ENCODE data around the gene RHOC.
"Not testable (repeated sequence)": the region's sequence is repeated elsewhere in the genome, so short reads cannot be mapped to it uniquely, and the experiment has no call there.

Gene RHOC

GRCh38 chr1:112706505-112707220 lies at the start of gene RHOC:
TSS of gene RHOC (minus strand) at chr1:112707127. CDS start at chr1:112703799, 3,328 bp downstream.
- DNase-seq (ENCODE audit: low read depth): no peak

DNA sequence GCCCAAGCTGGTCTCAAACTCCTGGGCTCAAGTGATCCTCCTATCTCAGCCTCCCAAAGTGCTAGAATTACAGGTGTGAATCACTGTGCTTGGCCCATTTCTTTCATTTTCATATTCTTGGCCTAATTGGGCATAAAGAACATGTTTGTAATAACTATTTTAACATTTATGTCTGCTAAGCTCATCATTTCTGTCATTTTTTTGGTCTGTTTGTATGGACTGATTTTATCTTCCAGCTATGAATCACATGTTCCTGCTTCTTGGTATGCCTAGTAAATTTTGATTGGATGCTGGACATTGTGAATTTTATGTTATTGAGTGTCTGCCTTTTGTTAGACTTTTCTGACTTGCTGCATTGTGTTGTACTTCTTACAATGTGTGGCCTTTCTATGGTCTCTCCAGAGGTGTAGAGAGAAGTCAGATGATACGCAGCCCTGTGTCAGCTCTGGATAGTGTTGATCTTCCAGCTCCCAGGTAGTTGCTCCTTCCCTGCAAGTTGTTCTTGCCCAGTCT lies 47.2 kb upstream of the RHOC start:
- no peak for DNase-seq (ENCODE audit: low read depth)

GRCh38 chr1:112748396-112748795 lies 41.5 kb upstream of the RHOC start:
- DNase-seq (ENCODE audit: low read depth): no peak

GRCh38 chr1:112744009-112744578 lies 37.2 kb upstream of the RHOC start:
- DNase-seq (ENCODE audit: low read depth): no peak

DNA sequence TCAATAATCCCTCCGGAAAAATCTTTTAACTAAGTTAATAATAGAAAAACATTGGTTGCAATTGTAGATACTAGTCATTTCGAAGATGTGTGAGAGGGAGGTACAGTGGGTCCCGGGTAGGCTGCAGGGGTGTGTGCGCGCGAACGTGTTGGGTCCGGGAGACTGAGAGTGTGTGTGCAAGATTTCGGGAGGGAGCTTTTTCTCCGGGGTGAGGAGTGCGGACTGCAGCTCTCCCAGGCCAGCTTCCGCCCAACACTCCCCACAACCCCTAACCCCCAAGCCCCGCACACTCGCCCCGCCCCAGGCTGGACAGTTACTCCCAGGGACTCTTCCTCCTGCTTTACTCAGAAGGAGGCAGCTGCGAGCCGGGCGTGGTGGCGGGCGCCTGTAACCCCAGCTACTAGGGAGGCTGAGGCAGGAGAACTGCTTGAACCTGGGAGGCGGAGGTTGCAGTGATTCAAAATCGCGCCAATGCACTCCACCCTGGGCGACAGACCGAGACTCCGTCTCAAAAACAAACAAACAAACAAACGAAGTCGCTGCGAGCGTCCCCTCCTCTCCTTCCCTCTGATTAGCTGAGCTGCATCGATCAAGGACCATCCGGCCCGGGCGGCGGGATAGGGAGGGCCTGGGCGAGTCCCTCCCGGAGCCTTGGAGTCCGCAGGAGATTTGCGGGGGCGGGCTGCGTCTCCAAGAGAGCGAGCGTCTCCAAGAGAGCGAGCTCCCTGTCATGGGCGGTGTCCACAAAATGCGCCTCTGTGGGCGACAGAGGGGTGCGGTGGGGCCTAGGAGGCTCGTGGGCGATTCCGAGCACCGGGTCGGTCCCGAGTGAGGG lies 36.5 kb upstream of the RHOC start:
- DNase-seq (ENCODE audit: low read depth): no peak

GRCh38 chr1:112737573-112737972 lies 30.6 kb upstream of the RHOC start:
- no peak for DNase-seq (ENCODE audit: low read depth)

DNA sequence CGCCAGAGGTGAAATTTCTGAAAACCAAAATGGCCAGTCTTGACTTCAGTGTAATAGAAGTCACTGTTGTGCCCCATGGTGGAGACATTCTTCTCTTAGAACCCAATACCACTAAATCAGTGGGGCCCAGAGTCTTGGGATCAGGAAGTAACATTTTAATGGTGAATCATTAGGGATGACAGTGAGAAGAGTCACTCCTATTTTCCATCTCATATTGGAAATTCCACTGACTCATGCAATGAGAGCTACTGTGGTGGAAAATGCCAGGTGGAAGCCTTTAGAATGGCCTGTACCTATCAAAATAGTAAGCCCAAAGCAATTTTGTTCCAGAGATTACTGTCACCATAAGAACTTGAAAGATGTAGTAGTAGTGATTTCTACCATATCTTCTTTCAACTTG lies 28.8 kb upstream of the RHOC start:
- peak; percentile 91 for DNase-seq (ENCODE audit: low read depth)

DNA sequence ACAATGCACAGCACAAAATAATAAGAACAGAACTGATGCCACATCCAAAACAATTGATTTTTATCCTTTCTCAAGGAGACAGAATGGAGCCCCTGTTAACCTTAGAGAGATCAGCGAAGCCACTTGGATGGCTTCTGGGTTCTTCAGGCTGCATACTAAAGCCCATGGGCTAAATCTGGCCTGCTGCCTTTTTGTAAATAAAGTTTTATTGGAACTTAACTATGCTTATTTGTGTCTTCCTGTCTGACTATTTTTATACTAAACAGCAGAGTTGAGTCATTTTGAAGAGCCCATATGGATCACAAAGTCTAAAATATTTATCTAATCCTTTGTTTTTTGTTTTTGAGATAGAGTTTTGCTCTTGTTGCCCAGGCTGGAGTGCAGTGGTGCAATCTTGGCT lies 24.5 kb upstream of the RHOC start:
- DNase-seq (ENCODE audit: low read depth): no peak

GRCh38 chr1:112729909-112730308 lies 23.0 kb upstream of the RHOC start:
- no peak for DNase-seq (ENCODE audit: low read depth)

DNA sequence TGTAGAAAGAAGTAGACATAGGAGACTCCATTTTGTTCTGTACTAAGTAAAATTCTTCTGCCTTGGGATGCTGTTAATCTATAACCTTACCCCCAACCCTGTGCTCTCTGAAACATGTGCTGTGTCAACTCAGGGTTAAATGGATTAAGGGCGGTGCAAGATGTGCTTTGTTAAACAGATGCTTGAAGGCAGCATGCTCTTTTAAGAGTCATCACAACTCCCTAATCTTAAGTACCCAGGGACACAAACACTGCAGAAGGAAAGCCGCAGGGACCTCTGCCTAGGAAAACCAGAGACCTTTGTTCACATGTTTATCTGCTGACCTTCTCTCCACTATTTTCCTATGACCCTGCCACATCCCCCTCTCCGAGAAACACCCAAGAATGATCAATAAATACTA lies 22.1 kb upstream of the RHOC start:
- DNase-seq (ENCODE audit: low read depth): not testable (repeated sequence)

DNA sequence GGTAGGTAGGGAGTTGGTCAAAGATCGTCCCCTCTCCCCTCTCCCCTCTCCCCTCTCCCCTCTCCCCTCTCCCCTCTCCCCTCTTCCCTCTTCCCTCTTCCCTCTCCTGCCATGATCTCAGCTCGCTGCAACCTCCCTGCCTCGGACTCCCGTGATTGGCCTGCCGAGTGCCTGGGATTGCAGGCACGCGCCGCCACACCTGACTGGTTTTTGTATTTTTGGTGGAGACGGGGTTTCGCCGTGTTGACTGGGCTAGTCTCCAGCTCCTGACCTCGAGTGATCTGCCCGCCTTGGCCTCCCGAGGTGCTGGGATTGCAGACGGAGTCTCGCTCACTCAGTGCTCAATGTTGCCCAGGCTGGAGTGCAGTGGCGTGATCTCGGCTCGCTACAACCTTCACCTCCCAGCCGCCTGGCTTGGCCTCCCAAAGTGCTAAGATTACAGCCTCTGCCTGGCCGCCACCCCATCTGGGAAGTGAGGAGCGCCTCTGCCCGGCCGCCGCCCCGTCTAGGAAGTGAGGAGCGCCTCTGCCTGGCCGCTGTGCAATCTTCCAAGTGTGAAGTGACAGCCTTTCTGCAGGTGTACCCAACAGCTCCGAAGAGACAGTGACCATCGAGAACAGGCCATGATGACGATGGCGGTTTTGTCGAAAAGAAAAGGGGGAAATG lies 21.5 kb upstream of the RHOC start:
- not testable (repeated sequence) for DNase-seq (ENCODE audit: low read depth)

DNA sequence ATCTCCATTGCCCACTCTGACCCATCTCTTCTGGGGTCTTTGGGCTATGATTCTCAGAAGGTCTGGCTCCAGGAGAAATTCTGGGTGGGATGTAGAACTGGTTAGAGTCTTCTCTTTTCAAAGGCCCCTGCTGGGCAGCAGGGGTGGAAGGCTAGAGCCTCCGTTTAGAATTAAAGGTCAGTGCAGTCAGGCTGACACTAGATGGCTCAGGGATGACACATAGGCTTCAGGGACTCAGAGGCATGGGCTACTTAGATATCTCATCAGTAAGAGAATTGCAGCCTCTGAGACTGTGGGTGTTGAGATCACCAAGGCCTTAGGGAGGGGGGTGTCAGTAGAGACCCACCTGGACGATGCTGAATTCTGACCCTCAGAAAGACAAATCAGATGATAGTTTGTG lies 20.8 kb upstream of the RHOC start:
- DNase-seq (ENCODE audit: low read depth): no peak

DNA sequence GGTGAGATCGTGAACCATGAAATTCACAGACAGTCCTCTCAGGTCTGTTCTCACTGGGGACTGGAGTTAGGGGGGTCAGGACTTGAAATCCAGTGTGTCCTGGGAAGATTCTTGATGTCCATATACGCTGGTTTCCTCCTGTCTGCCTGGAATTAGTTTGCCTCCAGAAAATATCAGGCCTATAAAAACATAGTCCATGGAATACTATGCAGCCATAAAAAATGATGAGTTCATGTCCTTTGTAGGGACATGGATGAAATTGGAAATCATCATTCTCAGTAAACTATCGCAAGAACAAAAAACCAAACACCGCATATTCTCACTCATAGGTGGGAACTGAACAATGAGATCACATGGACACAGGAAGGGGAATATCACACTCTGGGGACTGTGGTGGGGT lies 17.3 kb upstream of the RHOC start:
- not testable (repeated sequence) for DNase-seq (ENCODE audit: low read depth)

- DNase-seq (ENCODE audit: low read depth): no peak
Observed at GRCh38 chr1:112723511-112723839, 16.5 kb upstream of the RHOC start.

GRCh38 chr1:112722601-112723510 lies 15.9 kb upstream of the RHOC start:
- no peak for DNase-seq (ENCODE audit: low read depth)

- no peak for DNase-seq (ENCODE audit: low read depth)
Observed at GRCh38 chr1:112721966-112722524, 15.1 kb upstream of the RHOC start.

DNA sequence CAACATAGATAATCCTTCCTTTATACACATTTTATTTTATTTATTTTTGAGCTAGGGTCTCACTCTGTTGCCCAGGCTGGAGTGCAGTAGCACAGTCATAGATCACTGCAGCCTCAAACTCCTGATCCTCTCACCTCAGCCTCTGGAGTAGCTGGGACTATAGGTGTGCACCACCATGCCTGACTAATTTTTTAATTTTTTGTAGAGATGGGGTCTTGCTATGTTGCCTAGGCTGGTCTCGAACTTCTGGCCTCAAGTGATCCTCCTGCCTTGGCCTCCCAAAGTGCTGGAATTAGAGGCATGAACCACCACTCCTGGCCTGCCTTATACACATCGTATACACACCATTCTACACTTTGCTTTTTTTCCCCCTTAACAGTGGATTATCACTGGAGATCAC lies 14.4 kb upstream of the RHOC start:
- not testable (repeated sequence) for DNase-seq (ENCODE audit: low read depth)

DNA sequence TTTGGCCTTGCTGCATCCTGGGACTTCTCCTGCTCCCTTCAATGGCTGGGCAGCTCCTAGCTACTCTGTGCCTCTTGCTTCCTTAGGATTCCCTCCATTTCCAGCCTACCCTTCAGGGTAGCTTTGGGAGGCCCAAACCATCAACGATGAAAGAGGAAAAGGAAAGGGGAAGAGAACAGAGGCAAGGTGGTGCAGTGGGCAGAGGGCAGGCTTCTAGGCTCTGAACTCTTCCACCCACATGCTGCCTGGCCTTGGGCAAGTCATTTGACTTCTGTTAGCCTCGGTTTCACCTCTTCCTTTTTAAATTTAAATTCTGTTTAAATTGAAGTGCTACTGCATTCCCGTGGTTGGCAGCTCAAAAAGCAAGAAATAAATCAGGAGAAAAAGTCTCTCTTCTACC lies 13.9 kb upstream of the RHOC start:
- no peak for DNase-seq (ENCODE audit: low read depth)

GRCh38 chr1:112719706-112720105 lies 12.8 kb upstream of the RHOC start:
- no peak for DNase-seq (ENCODE audit: low read depth)

DNA sequence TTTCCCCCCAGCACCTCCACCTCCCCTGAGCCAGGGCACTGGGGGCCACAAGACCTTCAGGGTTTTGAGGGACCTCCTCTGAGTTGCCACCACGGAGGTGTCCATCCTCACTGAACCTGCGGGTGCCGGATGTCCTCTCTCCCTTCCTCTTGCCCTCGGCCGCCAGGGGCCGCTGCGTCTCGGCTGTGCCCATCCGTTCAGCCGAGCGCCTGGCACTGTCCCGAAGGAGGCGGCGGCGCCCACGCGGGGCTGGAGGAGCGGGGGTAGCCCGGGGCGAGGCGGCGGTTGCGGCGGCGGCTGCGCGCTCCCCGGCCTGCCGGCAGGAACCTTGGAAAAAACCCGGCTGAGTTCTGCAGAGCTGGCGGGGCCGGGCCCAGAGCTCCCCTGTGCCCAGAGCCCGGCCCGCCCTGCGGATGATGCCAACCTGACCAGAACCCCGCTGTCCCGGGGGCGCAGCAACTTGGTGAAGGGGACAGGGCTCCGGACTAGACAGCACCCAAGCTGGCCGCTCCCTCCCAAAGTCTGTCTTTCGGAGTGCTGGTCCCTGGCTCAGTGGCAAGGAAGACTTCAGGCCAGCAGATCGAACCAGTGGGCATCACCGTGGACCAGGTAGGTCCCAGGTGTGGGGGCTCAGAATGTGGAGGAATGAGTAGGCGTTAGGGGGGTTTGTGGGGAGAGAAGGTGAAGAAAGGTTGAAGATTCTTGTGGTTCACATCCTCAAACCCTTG lies 11.9 kb upstream of the RHOC start:
- DNase-seq (ENCODE audit: low read depth): no peak

Measured in HS-5 (cell line).